GM19035 (cell line): ENCODE measurements around the gene MTRR.
A peak's percentile ranks its signal among the peaks of the same experiment; 100 is the strongest.

Experiments
- ATAC-seq: cut with Tn5 transposase; IDR thresholded peaks from one replicate; pipeline ENCODE4 v1.9.1; 2021; ENCODE audit not compliant: unreplicated experiment

The MTRR gene

DNA sequence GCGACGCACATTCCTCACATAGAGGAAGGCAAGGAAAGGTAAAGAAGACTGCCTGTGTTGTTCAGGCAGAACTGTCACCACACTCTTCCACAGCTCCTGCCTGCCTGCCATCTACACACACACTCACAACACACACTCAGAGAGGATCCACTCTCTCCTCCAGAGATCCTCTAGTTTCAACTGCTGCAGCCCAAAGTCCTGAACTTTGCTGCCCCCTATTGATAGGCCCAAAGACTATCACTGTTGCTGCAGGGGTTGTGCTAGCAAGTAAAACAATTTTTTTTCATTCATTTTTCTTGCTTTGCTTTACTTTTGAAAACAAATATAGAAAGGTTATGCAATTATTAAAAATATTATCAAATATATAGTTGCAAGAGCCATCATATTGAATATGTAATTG lies 12.1 kb upstream of the MTRR start:
- no peak for ATAC-seq

DNA sequence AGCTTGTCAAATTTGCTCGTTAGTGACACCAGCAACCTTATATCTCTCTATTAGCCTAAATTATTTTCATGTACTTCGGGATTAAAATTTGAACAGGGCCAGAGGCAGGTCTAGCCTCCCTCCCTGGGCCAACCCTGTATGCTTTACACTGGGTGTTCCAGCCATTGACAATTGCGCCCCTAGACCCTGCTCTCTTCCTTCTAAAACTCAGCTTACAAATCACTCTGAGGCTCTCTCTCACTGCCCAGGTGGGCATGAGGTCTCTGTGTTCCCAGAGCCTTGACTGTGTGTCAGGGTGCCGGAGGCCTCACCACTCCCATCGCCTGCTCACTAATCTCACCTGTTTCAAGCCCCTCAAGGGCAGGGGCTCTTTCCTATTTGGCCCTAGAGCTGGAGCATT lies 11.6 kb upstream of the MTRR start:
- ATAC-seq = no peak

DNA sequence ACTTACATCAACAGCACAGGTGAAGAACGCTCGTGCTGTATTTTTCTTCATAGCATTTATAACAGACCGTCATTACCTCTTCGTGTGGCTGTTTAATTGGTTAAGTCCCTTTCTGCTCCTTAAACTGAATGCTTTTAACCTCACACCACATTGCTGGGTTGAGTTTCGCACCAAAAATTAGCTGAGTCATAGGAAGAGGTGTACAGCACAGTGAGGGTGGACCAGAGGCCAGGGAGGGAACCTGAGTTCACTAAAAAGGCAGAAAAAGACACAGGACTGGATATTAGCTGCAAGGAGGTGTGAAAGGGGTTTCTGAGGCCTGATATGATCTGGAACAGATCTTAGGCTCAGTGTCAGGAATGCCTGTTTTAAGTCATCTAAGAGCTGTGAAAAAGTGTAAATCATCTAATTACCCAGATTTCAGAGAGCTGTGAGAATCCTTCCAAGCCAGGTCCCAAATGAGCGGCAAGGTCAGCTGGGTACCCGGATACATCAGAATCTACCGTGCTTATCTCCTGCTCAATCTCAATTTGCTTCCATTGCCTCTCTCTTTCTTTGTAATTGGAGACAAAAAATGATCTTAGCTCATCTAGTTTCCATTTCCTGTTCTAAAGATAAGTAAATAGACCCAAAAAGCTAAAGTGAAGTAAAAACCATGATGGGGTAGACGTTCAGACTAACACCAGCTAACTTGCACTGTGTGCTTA lies 10.9 kb upstream of the MTRR start:
- ATAC-seq = no peak

DNA sequence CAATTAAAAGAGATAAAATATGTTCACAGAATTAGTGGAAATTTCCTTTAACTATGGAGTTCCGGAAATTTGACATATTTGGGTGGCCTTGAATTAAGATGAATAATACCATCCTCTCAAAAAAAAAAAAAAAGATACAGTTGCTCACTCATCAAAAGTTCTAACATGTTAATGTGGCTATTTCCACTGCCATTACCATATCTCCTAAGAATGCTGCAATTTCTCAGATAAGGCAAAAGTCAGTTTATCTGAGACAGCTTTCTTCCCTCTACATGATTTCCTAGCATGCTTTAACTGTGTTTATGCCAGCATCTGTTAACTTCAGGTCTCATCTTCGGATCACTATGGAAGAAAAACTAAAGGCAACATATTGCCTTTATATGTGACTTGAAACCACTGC lies 2.8 kb upstream of the MTRR start:
- no peak for ATAC-seq

DNA sequence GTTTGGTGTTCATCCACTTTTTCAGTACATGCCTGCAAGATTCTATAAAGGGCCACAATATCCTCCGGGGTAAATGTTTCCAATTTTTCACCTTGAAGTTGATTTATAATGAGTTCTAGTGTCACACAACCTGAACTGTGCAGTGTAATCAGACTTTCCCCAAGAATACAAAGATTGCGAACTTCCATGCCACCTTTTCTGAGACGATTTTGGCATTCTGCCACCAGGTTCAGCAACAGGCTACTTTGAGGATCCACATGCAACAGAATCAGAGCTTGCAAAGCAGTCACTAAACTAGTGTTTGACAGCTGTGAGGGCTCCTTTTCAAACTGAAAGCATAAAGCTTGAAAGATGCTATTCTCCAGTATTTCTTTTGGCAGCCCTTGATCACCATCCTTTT lies 1.7 kb upstream of the MTRR start:
- ATAC-seq = no peak

DNA sequence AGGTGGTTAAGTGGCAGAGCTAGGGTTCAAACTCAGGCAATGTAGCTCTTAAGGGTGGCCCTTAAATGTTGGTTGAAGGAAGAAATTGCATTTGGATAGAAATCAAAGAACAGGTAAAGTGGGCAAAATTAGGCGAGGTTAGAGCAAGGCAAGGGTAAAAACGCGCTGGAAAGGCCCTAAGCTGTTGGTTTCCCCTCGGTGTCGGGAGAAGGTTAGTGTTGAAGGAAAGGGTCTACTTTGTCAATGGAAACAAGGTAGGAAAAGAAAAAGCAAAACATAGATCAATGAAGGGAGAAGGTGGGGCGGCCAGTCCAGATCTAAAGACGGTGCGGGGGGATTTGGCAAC lies 548 bp upstream of the MTRR start:
- peak; percentile 0 for ATAC-seq

DNA sequence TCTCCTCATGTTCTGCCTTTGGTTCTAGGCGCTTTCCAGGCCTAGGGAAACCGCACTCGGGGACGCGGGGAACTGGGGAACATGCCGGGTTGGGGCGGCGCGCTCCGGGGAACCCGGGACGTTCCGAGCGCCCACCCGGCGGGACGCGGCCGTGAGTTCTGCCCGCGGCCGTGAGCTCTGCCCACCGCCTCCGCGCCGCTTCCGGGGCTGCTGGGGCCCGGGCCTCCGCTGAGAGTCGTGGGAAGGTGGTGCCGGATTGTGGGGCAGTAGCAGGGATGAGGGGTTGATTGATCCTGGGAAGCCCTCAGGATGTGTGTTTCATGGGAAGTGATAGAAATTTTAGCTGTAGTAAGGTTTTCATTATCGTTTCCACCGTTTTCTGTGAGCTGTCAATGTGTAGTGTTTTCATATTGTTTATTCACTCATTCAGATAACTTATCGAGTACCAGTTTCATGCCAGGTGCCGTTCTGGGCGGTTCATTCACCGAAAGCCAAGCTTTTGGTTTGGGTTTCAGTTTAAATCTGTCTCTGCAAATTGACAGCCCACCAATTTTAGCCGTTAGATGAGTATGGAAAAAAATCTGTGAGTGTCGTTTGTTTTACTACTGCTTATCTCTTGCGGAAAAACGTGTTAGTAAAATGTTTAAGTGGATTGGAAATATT lies 657 bp downstream of the MTRR start:
- peak; percentile 42 for ATAC-seq

DNA sequence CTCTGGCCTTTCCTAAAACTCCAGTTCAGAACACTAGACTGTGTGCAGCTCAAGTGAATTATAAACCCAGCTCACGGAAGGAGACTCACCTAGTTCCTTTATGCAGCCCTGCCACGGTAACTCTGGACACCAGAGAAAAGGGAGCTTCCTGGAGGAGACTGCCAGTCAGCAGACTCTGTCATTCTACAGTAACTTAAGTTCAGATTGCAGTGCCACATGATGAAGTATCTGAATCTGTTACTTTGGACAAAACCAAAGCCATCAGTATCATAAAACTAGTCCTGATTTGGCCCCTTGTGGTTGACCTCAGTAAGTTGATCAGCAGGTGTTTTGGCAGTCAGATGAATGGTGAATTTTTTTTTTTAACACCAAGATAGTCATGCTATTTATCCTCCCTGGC lies 2.7 kb downstream of the MTRR start:
- ATAC-seq = no peak

DNA sequence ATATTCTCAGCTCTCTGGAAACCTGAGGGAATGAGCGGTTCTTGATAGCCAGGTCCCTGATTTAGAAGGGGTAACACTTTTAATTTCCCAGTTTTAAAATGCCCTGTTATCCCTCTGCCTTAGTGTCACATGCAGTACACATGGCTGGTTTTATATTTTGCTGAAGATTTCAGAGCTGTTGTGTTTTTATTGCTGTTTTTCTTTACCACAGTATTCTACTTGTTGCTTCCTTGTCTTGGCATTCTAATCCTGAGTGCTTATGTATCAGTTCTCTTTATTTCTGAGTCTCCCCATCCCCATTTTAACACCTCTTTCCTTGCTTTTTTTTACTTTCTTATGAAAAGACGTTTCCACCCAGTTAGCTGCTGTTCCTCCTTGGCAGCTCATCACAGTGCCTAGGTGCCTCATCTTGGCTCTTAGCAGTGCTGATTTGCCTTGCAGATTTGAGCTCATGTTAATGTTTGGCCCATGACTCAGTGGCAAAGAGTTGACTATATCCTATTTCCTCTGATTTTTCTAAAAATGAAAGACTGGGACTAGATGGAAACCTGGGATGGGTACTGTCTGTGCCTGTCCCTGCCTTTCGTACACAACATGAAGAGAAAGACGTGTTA lies 3.7 kb downstream of the MTRR start:
- ATAC-seq = no peak

DNA sequence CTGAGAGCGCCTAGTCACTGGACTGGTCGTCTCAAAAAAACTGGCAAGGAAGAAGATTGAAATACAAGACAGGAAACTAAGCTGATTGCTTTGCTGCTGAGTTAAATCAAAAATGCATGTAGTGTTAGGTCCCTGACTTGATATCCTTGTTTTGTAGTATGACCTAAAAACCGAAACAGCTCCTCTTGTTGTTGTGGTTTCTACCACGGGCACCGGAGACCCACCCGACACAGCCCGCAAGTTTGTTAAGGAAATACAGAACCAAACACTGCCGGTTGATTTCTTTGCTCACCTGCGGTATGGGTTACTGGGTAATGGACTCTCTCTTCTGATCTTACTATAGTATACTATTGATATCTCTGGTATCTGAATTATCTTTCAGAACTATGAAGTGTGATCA lies 4.3 kb downstream of the MTRR start:
- ATAC-seq = no peak

DNA sequence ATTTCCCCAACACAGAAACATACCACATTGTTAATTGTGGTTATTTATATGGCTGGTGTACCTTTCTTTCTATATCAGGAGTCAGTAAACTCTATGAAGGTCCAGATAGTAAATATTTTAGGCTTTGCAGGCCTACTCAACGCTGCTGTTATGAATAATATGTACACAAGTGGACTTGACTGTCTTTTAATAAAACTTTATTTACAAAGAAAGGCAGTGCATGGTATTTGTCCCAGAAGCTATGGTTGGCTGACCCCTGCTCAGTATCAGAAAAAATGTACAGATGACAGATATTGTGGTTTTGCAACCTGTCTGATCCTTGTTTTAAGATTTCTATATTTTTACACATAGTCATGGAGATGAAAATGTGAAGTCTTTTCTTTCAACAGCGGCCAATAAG lies 5.7 kb downstream of the MTRR start:
- no peak for ATAC-seq

DNA sequence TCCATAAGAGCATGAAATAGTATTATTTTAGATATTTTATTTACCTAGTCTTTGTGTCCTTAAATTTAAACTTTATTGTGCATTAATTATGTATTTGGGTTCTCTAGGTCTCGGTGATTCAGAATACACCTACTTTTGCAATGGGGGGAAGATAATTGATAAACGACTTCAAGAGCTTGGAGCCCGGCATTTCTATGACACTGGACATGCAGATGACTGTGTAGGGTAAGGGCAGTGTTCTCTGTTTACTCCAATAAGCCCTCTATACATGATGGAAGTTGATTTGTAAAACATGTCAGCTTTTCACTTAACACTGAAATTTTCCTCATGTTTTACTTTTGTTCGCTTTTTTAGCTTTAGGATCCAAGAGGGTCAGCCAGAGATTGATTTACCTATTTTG lies 6.2 kb downstream of the MTRR start:
- ATAC-seq = no peak

DNA sequence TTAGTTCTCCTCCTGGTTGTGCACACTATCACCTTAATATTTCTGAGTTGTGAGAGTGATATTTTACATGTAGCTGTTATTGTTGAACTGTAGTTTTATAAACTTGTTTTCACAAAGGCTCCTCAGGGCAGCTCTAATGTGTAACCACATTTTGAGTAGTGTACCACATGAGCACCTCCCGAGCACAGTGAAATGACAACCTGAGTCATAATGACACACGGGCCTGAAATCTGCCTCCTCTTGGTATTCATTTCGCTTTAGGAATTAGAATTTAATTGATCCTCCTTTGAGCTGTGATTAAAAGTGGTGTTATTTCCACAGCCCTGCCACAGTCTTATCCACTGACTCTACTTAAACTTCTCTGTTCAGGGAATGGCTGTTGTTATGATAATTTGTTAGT lies 7.9 kb downstream of the MTRR start:
- ATAC-seq = peak; percentile 50

DNA sequence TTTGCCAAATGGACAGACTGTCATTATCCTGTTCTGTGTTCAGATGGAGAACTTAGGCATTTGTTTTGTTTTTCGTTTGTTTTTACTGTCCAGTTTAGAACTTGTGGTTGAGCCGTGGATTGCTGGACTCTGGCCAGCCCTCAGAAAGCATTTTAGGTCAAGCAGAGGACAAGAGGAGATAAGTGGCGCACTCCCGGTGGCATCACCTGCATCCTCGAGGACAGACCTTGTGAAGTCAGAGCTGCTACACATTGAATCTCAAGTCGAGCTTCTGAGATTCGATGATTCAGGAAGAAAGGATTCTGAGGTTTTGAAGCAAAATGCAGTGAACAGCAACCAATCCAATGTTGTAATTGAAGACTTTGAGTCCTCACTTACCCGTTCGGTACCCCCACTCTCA lies 8.9 kb downstream of the MTRR start:
- ATAC-seq = no peak

DNA sequence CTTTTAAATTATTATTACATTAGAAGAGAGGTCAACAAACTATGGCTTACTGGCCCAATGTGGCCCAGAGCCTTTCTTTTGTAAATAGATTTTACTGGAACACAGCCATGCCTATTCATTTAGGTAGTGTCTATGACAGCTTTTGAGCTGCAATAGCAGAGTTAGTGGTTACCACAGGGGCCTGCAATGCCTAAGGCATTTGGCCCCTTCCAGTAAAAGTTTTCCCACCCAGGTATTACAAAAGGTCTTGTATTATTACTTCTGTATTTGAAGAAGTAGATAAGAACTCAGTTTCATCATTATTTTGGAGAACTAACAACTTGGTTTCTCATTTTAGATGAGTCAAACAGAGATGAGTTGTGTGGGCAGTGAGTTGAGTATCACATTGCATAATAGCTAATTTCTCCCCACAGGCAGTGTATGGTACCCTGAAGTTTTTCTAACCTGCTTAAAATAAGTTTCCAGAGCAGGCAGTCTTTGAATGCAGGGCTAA lies 9.5 kb downstream of the MTRR start:
- peak; percentile 98 for ATAC-seq

DNA sequence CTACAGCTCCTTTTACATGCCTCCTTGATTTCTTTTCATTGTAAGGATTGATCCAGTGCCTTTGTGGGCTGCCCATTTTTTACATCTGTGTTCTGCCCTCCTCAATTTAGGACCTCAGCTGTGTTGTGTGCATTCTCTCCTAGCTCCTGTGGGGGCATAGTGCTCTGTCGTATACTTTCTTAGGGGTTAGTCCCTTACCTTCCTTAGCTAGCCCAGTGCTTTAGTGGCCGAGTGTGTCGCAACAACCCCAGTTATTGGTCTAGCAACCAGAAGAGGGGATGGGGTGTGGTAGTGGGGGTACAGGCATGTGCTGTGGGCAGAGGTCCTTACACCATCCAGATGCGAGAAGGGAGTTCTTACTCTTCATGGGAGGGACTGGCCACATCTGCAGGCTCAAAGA lies 12.1 kb downstream of the MTRR start:
- no peak for ATAC-seq

DNA sequence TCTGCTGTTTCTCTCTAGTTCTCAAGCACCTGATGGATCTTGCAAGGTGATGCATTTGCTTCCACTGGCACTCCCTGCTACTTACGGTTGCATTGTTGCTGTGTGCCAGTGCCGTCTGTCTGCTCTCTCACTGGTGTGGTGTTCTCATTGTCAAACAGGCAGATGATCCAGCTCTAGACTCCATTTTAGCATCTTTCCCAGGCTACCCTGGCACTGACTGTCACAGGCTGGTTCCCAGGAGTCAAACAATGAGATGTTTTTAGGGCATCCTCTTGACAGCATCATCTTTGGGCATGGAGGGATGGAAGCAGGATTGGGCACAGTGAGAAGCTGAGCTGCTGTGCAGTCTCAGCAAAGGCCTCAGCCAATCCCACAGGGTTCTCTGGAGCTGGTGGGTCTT lies 12.9 kb downstream of the MTRR start:
- no peak for ATAC-seq

DNA sequence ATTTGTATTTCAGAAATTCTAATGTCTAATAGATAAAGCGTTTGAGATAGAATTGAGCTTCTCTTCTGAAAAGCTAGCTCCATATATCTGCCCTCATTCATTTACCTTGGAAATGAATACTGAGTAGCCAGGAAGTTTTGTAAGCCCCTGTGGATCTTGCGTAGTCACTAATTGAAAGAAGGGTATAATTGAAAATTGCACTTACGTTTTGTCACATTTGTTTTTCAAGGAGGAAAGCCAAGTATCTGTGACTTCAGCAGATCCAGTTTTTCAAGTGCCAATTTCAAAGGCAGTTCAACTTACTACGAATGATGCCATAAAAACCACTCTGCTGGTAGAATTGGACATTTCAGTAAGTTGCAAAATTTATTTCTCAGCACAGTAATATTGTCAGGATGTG lies 14.0 kb downstream of the MTRR start:
- no peak for ATAC-seq

DNA sequence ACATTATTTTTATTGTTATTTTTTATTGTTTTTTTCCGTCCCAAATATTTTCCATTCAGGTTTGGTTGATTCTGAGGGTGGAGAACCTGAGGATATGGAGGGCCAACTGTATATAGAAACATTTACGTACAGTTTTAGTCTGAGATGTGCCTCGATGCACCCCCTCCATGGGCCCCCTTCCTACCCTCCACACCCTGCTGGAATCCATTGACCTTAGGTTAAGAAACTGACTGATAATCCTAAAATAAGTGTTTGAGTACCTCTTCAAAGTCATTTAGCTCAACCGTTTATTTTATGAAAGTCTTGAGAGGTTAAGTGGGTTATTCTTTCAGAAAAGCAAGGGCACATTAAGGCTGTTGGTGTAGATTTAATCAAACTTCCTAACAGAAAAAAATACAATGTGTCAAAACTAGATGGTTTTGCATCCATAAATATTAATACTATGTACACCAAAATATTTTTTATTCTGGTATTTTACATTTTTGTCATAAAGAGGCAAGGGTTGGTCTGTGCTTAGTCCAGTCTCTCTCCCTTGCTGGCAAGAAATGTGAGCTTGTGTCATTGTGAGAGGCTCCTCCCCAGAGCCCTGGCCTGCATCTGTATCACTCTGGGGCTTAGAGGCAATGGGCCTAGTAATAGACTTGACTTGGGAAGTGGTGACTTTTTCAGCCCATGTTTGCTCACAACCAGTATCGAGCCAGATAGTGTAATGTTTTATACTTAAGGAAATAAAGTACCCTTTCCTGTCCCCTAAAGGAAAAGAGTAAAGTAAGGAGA lies 15.7 kb downstream of the MTRR start:
- ATAC-seq = no peak

DNA sequence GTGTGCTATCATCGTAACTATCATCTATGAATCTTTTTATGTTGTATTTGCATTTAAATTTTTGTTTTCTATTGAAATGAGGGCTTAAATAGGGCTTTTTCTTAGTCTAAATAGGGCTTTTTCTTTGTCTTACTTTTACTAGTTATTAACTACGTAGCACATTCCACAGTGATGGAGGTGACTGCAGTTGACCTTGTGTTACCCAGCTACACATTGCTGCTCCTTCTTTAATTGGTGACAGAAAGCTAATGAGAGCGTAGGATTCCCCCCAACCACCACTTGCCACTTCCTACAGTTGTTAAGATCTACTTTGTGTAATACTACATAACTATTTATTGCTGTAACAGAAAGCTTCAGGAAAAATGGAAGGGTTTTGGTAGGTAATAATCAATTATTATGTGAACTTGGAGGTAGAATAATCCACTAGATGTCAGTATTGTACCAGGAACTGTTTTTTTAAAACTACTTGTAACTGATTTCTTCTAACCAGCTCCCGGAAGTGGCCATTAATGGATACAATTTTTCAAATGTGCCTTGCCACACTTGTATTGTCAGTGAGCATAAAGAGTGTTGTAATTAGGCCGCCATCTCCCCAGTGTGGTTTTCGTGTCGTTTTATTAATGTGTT lies 18.0 kb downstream of the MTRR start:
- peak; percentile 75 for ATAC-seq

DNA sequence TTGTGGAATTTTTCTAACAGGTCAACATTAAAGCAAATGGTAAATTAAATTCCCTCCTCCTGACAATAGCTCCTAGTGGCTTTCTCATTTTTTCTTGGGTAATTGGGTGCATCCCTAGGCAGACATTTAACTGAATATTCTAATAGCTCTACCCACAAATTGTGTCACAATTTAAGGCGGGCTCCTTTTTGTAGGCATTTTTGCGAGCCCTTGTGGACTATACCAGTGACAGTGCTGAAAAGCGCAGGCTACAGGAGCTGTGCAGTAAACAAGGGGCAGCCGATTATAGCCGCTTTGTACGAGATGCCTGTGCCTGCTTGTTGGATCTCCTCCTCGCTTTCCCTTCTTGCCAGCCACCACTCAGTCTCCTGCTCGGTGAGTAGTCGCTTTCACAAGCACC lies 20.0 kb downstream of the MTRR start:
- ATAC-seq = no peak
